NCI-H524 (cell line): ENCODE data around the gene ONECUT3.

Experiments used
- DNase-seq, 2 experiments: peaks; one replicate each; lab custom pipeline; 2025; lab: John Stamatoyannopoulos, UW

ONECUT3 gene

DNA sequence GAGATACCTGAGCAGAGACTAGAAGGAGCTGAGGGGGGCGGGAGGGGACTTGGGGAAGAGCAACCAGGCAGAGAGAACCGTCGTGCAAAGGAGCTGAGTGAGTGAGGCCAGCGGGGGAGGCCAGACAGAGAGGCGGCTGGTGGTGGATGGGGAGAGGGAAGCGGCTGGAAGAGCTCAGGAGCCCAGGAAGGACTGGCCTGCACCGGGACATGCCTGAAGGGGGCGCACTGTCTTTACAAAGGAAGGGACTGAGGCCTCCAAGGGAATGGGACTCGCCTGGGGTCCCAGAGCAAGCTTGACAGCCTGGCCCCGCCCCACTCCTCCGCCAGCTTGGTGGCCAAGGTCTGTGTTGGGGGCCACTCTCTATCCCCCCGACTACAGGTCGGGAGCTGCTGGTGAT lies 14.9 kb downstream of the ONECUT3 start:
- no peak for DNase-seq

DNA sequence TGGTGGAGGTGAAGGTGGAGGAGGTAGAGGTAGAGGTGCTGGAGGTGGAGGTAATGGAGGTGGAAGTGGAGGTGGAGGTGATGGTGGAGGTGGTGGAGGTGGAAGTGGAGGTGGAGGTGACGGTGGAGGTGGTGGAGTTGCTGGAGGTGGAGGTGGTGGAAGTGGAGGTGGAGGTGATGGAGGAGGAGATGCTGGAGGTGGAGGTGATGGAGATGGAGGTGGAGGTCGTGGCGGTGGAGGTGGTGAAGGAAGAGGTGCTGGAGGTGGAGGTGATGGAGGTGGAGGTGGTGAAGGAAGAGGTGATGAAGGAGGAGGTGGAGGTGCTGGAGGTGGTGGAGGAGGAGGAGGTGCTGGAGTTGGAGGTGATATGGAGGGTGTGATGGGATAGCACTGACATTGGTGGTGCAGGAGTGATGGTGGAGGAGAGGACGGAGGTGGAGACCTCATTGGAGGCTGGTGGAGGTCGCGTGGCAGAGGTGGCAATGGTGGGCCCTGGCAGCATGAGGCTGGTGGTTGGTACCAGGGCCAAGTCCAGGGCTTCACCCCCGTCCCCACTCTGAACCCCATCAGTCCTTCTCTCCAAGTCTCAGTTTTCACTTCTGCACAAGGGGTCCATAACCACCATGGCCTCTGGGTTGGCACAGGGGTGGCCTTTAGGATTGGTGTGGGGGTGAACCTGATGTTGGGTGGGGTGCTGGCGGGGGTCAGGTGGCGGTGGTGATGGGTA lies 15.8 kb downstream of the ONECUT3 start:
- DNase-seq: no peak

DNA sequence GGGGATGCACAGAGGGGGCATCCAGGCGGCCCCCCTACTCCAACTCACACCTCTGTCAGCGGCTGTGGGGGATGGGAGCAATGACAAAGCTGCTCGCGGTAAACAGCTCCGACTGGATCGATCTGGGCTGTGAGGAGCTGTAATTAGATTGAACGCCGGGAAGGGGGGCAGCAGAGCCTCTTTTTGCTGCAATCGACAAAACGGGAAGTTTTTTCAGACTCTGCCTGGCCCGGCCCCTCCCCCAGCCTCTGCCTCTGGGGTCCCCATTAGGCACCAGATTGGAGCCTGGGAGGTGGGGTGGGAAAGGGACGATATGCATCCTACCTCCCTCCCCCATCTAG lies 16.3 kb downstream of the ONECUT3 start:
- no peak for DNase-seq

DNA sequence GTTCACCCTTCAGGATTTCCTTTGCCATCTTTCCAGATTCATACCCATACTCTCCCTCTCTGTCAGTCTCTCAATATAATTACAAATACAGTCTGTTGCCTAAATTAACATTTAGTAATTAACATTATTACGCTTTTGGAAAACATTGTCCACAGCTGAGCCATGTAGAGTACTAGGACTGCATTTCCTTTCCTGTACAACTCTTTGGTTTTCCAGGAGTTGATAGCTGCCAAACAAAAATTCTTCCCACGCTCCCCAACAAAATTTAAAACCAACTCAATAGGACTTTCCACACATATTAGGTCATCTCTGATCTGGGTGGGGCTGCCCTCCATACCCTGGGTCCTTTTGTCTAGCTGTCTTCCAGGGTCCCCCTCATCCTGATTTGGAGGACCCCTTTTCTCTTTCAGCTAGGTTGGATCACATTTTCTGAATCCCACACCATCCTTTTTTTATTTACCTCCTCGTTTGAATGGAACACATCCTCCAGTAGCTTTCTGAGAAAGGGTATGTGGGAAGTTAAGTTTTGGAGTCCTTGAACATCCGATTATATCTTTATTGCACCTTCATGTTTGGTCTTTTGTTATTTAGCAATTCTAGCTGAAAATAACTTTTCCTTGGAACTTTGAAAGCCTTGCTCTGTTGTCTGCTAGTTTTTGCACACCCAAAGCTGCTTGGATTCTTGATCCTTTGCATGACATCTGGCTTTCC lies 17.7 kb downstream of the ONECUT3 start:
- DNase-seq: no peak

DNA sequence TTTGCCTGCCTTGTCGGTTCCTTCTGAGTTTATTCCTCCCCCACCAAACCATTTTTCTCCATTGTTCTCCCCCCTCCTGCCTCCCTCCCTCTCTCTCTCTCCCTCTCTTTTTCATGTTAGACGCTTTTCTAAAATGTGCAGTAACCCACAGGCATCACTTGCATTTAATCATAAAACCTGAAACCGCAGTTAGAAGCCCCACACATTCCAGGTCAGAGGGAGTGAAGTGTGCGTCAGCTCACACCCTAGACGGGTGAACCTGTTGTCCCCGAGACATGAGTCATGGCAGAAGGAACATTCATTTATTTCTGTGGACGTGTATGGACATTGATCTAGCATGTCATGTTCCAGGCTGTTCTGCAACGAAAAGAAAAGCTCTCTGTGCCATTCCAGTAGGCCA lies 19.9 kb downstream of the ONECUT3 start:
- no peak for DNase-seq

DNA sequence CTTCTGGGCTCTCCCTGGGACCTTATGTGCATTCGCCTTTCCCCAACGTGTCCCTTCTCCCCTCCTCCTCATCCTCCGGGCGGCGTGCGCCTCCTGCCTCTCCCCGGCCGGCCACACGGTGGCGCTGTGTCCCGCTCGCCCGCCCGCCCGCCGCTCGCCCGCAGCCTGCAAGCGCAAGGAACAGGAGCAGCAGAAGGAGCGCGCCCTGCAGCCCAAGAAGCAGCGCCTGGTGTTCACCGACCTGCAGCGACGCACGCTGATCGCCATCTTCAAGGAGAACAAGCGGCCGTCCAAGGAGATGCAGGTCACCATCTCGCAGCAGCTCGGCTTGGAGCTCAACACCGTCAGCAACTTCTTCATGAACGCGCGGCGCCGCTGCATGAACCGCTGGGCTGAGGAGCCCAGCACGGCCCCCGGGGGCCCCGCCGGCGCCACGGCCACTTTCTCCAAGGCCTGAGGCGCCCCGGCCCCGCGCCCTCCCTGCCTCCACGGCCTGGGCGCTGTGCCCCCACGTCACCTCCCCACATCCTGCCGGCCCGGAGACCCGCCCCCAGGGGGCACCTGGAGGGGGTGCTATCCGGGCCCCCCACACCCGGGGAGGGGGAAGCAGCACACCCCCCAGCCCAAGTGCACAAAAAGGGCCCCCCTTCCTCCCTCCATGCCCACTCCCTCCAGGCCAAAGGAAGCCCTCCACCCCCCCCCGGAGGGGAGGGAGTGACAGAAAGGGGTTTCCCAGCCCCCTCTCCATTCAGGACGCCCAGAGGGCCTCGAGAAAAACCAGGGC lies 21.9 kb downstream of the ONECUT3 start:
- peak; percentile 42 to 64 for DNase-seq

DNA sequence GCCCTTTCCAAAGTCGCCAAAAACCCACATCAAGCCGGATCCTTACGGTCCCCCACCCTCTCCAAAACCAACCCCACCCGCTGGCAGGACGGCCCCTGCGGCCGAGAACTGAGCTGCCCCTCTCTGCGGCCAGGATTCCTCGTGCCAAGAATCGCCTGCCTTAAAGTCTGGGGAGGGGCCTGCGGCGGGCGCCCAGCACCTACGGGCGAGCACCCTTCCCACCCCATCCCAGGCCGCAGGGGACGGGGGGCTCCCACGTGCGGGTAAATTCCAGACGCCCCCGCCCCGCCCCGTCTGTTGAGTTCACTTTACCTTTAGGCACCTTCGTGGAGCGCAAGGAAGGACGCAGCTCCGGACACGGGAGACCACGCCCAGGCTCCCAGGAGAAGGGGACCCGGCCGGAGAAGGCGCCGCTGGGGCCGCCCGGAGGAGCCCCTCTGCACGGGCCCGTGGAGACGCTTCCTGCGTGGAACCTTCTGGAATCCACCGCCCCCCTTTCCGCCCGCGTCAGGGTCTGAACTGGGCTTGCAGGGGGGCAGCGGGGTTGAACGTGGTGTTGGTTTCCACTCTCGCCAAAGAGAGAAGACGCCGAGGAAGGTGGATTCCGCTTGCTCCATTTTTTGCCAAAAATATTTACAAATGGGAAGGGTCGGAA lies 22.8 kb downstream of the ONECUT3 start:
- no peak for DNase-seq

DNA sequence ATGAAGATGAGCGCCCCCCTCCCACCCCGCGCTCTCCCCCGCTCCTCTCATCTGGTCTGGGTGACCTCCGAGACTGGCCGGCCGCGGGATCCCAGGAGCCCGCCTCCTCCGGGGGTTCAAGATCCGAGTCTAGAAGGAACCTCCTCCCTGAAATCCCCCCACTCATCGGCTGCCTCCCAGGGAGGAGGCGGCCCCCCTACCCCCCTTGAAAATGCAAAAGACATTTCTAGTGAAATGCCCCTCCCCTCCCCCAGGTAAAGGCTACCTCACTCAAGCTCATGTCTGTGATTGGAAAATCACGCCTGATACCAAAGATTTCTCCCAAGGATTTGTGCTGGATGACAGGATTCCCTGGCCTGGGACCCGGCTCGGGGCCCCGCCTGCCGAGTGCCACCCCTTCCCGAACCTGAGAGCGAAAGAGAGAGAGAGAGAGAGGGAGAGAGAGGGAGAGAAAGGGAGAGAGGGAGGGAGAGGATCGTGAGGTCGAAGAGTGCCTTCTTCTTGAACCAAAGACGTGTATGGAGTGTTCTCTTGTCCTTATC lies 23.4 kb downstream of the ONECUT3 start:
- DNase-seq: no peak

DNA sequence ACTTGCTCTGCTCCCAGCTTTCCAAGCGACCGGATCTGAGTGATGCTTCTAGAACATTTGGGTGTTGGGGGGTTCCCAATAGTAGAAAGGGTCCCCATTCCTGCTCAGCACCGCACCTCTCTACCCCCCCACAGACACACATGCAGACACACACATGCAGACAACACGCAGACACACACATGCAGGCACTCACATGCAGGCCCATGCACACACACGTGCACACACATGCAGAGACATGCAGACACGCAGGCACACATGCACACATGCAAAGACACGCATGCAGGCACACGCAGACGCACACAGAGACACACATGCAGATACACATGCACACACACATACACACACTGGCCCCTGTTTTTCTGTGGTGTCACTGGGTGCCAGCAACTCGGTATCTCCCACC lies 23.8 kb downstream of the ONECUT3 start:
- no peak for DNase-seq

DNA sequence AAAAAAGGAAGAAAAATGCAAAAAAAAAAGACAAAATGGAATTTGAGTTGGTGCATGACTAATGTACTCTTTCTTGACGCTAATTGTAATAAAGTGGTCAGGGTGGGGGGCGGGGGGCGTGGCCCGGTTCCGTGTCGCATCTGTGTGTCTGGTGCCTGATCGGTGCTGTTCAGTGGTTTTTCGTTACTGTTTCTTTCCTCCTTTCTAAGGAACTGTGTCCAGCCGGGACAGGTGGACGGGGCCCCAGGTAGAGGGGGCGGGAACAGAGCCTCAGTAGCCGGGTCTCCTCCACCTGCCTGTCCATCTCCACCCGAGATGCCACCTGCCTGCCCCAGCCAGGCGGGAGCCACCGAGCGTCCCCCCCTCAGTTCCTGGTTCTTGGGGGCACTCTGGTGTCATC lies 26.3 kb downstream of the ONECUT3 start:
- DNase-seq: no peak

DNA sequence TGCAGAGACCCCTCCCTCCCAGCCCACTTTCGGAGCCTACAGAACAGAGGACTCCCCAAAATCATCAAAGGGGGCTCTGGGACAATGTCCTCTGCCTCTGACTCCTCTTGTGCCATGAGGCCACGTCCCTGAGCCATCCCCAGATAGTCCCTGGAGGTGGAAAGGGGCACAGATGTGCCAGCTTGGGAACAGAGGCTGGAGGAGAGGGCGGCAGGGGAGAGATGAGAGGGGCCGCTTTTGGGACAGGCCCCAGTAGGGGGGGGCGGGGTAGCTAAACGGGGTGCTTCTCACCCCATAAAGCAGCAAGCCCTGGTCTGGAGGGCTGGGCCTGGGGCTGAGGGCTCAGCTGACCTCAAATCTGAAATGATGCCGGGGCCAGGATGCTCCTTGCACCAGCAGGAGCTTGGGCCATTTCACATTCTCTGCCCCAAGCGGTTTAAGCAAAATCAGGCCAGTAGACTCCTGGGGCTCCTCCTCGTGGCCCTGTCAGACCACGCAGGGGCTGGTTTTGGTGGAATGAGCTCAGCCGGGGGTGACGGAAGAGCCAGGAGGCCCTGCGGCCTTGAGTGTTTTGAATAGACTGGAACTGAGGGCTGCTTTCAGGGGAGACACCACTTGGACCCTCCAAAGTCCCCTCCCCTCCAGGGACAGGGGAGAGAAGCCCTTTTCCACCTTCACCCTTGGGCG lies 27.1 kb downstream of the ONECUT3 start:
- peak in 1 of 2 experiments; percentile 45 for DNase-seq

DNA sequence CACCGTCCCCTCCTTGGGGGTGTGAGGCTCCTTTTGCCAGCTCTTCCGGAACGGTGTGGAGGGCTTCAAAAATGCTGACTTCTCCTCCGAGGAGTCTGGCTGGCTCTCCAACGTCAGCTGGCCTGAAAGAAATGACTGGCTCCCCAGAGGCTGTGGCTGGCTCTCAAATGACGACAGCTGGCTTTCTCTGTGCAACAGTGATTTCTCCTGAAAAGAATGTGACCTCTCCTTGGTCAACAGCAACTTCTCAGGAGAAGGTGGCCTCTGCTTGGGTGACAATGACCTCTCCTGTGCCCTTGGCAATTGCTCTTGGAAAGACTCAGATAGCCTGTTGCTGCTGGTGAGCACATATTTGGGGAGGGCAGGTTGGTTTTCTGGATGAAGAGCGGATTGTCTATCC lies 29.2 kb downstream of the ONECUT3 start:
- DNase-seq: no peak

DNA sequence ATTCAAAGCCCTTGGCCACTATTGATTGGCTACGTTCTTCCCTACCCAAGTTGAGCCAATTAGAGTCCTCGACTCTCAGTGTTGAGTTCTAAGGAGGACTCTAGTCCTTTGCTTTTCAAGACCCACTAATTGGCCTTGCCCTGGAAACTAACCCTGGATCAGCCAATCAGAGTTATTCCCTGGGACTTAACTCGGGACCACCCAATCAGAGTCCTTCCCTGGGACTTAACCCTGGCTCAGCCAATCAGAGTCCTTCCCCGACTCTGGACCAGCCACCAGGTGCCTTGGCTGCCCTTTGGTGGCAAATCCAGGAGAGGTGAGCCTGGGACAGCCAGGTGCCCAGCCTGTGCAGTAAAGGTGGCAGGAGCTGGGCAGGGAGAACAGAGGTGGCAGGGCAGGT lies 30.0 kb downstream of the ONECUT3 start:
- no peak for DNase-seq

DNA sequence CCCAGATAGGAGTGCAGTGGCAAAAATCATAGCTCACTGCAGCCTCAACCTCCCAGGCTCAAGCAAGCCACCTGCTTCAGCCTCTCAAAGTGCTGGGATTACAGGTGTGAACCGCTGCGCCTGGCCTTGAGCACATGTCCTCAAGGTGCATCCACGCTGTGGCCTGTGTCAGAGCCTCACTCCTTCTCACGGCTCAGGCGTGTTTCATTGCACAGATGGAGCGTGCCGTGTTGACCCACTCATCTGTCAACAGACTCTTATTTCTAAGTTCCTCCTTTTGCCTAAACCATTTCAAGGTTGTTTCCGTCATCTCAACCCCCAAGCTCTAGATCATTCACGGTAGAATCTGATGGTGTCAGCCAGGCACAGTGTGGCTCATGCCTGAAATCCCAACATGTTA lies 30.6 kb downstream of the ONECUT3 start:
- DNase-seq: no peak

DNA sequence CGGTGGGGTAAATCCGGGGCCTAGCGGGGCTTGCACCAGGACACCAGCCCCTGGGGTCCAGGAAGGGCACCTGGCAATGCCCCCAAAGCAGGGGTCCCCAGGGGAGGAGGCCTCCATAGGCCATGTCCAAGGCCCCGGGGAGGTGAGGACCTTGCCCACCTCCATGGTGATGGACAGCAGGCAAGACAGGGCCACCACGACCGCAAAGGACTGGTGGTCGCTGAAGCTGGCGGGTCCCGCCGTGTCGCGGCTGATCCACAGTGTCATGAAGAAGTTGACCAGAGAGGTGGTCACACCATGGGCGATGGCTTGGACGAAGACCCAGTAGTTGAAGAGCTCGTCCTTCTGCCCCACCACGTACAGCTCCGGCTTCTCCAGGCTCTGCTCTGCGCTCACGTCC lies 32.0 kb downstream of the ONECUT3 start:
- DNase-seq: no peak

DNA sequence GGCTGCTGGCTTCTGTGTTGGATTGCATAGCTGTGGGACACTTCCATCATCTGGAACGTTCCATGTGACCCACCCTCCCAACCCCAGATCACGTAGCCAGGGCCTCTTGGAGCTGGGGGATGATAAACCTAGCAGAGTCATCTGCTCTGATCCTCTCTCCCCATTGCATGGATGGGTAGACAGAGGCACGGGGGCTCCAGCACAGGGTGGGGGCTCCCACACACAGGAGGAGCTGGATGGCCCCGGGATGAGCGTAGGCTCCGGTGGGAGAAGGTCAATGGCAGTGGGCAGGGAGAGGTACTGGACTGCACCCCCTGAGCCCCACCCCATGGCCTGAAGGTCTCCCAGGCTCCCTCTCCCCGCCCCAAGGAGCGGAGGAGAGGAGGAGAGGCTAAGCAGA lies 33.4 kb downstream of the ONECUT3 start:
- no peak for DNase-seq

DNA sequence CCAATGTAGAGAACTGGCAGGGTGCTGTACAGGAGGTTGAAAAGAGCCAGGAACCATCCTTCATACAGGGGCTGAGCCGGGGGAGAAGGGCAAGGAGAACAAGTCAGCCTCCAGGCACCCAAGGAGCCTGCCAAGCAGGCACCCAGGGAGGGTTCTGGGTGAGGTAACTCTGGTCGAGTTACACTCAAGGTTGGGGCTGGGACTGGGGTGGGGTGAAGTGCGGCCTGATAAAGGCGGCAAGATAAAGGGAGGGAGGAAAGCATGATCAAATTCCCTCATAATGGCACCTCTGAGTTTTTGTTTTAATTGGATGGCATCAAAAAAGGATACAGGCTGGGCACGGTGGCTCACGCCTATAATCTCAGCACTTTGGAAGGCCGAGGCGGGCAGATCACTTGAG lies 33.8 kb downstream of the ONECUT3 start:
- no peak for DNase-seq

DNA sequence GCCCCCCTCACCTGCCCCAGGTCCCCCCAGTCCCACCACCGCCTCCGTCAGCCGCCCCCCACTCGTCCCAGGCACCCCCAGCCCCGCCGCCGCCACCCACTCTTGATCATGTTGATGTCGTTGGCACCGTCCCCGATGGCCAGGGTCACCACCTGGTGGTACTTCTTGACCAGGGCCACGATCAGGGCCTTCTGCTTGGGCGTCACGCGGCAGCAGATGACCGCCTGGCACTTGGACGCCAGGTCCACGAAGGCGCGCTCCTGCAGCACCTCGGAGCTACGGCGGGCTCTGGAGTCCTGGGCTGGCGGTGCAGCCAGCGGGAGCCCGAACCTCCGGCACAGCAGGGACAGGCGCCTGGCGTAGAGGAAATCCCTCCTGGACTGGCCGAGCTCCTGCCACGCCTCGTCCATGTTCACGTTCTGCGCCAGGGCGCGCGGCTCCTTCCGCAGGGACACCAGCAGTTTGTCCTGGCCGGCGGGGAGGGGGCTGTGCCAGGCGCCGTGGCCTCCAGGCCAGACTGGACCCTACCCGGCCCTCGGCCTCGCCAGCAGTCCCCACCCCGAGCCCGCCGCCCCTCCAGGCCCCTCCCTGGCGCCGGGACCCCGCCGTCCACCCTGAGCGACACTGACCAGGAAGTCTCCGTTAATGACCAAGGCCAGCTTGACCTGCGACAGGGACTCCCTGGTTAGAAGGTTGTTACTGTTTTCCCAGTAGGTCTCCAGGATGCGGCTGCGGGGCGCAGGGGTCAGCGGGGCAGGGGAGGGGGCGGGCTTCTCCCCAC lies 36.1 kb downstream of the ONECUT3 start:
- peak in 1 of 2 experiments; percentile 27 for DNase-seq

DNA sequence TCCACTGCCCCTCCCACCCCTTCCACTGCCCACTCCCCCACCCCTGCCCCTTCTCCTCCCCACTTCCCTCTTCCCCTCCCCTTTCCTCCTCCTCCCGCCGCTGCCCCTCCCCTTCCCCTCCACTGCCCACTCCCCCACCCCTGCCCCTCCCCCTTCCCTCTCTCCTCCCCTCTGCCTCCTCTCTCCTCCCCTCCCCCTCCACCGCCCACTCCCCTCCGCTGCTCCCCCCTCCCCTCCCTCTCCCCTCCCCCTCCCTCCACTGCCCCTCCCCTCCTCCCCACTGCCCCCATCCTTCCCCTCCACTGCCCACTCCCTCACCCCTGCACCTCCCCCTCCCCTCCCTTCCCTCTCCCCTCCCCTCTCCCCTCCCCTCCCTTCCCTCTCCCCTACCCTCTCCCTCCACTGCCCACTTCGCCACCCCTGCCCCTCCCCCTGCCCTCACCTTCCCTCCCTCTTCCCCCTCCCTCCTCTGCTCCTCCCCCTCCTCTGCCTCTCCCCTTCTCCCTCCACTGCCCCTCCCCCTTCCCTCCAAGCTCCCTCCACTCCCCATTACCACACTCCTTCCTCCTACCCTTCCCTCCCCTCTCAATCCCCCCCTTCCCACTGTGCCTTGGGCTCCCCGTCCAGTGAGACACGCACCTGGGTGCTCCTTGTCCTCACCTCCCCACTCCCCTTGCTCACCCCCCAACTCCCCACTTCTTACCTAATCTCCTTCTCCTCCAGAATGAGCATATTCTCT lies 36.9 kb downstream of the ONECUT3 start:
- no peak for DNase-seq

DNA sequence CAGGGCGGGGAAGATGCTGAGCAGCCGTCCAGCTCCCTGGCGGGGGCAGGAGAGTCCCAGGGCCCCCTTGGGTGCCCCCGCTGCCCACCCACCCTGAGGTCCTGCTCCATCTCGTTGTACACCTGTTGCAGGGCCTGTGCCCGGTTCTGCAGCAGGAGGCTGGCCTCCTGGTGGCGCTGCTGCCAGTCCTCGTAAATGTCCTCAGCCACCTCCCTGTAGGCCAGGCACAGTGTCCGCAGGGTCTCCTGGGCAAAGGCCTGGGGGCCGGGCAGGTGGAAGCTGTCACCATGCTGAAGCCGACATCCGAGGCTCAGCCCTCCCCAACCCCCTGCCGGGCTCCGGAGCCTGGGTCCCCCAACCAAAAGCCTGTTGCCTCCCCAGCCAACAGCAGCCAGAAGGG lies 38.6 kb downstream of the ONECUT3 start:
- no peak for DNase-seq
